GM12801 (cell line): ENCODE results near the gene TBXAS1.

Experiments
- TF ChIP-seq, protein P1 (sequence below): IDR thresholded peaks from one replicate; pipeline ENCODE4 v1.5.1; 2011; ENCODE audit warnings: control low read depth; ENCODE audit not compliant: insufficient read length; ENCODE audit errors: extremely low read depth

TBXAS1 gene

DNA sequence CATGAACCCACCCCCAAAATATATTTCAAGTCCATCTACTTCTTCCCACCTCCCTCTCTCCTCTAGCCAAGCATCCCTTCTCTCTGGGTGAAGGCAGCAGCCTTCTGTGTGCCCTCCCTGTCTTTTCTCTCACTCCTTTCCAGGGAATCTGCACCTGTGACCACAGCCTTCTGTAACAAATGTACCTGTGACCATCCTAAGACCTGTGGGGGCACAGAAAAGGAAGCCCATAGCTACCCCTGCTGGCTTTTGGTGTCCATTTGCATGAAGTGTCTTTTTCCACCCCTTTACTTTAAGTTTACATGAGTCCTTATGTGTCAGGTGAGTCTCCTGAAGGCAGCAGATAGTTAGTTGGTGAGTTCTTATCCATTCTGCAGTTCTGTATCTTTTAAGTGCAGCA lies 2.0 kb upstream of the TBXAS1 start:
- TF ChIP-seq, protein P1, sequence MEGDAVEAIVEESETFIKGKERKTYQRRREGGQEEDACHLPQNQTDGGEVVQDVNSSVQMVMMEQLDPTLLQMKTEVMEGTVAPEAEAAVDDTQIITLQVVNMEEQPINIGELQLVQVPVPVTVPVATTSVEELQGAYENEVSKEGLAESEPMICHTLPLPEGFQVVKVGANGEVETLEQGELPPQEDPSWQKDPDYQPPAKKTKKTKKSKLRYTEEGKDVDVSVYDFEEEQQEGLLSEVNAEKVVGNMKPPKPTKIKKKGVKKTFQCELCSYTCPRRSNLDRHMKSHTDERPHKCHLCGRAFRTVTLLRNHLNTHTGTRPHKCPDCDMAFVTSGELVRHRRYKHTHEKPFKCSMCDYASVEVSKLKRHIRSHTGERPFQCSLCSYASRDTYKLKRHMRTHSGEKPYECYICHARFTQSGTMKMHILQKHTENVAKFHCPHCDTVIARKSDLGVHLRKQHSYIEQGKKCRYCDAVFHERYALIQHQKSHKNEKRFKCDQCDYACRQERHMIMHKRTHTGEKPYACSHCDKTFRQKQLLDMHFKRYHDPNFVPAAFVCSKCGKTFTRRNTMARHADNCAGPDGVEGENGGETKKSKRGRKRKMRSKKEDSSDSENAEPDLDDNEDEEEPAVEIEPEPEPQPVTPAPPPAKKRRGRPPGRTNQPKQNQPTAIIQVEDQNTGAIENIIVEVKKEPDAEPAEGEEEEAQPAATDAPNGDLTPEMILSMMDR: no peak

DNA sequence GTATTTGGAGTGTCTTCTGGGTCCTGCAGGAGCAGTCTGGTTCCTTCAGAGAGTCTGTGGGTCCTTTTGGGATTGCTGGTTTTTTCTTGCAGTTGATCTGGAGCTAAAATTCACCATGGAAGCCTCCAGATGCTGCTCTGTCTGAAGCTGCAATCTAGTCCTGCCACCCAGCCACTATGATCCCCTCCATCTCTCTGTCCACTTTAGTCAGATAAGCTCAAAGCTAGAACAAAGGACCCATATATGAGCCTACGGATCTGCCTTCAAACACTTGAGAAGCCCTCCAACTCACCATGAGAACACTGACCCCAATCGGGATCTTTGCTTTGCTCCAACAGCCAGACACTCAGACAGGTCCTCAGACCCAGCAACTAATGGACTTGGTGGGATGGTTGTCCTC lies 618 bp upstream of the TBXAS1 start:
- TF ChIP-seq, protein P1: no peak

- TF ChIP-seq, protein P1: no peak
These were observed 682 bp downstream of the TBXAS1 start for GRCh38 chr7:139829775-139830117.

- TF ChIP-seq, protein P1: no peak
These were observed 1.2 kb downstream of the TBXAS1 start for GRCh38 chr7:139830292-139830691.

DNA sequence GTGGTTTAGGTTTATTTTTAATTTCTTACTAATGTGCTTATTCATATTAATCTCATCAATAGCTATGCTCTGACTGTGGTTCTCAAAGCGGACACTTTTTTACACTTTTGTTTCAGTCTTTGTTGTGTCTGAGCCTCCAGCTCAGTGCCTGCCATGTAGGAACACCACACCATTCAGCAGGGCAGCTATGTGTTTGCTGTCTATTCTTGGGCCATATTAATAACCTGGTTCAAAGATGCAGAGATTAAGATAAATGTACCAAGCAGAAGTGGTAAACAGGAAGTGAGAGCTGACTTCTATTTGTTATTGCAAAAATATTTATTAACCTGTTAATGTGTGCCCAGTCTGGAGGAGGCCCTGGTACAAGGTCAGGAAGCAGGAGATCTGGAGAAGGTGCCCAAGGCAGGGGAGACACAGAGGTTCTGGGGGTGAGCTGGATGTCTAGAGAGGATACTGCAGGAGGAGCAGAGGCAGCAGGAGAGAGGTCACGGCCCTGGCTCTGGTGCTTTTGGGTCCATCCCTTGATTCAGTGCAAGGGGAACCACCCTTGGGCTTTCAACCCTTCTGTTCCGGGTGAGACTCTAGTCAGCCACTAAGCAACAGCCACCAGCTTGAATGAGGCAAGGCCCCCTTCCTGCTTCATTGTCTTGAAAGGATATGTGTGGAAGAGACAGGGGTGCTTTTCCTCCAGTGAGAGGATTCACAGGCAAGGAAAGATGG lies 1.9 kb downstream of the TBXAS1 start:
- TF ChIP-seq, protein P1: no peak

DNA sequence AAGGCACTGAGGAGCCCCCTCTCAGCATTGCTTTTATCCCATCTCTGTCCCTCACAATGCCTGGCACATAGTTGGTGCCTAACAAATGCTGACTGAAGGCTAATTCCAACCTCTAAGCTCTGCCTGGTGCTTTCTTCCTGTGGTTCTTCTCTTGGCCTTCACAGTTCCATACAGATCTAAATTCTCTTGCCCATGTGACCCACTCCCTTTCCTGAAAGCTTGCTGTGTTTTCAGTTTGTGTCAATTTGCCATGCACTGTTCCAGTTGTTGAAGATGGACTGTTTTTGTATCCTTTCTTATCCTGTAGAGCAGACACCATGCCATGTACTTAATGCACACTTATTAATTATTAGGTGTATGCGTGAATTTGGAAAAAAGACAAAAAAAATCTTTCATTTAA lies 9.2 kb downstream of the TBXAS1 start:
- TF ChIP-seq, protein P1: no peak

GRCh38 chr7:139838876-139839275 lies 9.8 kb downstream of the TBXAS1 start:
- TF ChIP-seq, protein P1: no peak
